NCI-H748 (cell line): Measurements from ENCODE around the gene GRID2IP.
A peak's percentile ranks its signal among the peaks of the same experiment; 100 is the strongest.

Experiments
- DNase-seq: peaks from one replicate; lab custom pipeline; 2025; ENCODE audit not compliant: unreplicated experiment; lab: John Stamatoyannopoulos, UW

The GRID2IP gene

DNA sequence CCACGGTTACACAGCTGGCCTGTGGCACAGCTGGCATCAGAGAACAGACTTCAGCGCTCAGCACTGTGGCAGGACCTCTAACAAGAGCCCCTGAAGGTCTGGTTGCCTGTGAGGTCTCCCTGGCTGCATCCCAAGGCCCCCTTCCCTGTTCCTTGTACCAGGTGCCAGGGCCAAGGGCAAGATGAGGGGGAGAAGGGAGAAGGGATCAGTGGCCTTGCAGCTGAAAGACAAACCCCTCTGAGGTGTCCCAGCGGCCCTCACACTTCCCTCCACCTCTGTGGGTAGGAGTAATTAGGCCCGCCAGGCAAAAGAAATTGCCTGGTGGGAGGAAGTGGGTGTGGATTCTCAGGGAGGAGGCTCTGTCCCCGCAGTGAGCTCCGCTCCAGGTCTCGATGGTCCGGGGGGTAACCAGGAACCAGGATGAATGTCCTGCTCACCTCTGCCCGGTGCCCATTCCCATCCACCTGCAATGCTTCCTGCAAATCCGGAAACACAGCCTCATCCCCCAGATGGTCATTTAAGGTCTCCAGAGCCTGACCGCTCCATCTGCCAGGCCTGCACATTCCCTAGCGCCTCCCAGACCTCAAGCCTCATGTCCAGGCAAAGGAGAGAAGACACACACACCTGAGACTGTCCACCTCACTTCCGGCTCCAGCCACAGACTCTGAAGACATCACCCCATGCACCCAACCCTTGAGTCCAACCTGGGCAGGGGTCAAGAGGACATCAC lies 22.7 kb downstream of the GRID2IP start:
- no peak for DNase-seq

GRCh38 chr7:6526997-6527378 lies 24.3 kb downstream of the GRID2IP start:
- DNase-seq: no peak

- no peak for DNase-seq
These were observed 30.9 kb downstream of the GRID2IP start for GRCh38 chr7:6520163-6520981.

DNA sequence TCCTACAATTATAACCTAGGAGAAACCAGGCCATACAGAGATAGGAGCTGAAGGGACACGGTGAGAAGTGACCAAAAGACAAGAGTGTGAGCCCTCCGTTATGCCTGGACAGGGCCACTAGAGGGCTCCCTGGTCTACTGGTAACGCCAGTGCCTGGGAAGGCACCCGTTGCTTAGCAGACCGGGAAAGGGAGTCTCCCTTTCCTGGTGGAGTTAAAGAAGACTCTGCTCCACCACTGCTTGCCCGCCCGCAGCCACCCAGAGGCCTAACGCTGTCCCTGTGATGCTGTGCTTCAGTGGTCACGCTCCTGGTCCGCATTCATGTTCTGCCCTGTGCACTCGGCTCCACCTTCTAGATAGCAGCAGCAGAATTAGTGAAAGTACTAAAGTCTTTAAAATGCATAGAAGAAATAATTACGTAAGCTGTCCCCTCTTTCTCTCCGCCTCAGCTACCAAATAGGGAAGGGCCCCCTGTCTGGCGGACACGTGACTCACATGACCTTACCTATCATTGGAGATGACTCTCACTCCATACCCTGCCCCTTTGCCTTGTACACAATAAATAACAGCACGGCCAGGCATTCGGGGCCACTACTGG lies 34.8 kb downstream of the GRID2IP start:
- DNase-seq: peak; percentile 87

GRCh38 chr7:6513541-6513940 lies 37.7 kb downstream of the GRID2IP start:
- no peak for DNase-seq

DNA sequence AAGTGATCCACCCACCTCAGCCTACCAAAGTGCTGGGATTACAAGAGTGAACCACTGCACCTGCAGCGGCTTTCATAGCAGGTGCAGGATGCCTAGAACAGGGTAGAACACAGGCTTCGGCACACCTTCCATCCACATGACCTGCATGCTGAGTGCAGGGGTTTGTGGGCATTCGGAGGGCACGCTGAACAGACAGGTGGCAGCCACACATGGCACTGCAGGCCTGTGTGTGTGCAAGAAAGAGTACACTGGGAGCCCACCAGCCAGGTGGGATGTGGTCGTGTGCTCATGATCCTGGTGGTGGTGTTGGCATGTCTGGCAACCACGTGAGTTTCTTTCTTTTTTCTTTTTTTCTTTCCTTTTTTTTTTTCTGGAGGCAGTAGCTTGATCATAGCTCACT lies 38.4 kb downstream of the GRID2IP start:
- DNase-seq: no peak

- no peak for DNase-seq
These were observed 40.7 kb downstream of the GRID2IP start for GRCh38 chr7:6510476-6511133.

DNA sequence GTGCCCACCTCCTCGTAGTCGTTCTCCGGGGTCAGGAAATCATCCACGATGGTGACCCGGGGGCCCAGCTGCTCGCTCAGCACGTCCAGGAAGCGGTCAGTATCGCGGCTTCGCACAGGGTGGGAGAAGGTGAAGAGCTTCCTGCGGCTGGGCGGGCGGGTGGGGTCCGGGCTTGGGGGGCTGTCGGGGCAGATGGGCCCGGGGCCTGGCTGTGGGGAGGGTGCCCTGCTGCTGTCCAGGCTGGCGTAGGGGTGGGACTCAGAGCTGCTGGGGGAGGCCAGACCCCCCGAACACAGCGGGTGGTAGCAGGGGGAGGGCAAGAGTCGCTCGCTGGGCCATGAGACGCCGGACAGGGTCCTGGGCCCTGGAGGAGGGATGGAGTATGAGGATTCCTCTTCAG lies 42.3 kb downstream of the GRID2IP start:
- DNase-seq: no peak

DNA sequence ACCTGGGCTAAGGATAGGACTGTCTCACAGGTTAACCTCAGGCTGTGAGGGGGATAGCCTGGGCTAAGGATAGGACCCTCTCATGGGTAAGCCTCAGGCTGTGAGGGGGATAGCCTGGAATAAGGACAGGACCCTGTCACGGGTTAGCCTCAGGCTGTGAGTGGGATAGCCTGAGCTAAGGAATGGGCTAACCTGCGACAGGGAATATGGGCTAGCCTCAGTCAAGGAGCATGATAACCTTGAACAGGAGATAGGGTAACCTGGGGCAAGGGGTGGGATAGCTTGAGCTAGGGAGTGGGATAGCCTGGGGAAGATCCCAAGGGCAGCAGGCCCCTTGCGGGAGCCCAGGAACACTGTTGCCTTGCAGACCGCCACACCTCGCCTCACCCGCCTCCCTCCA lies 42.7 kb downstream of the GRID2IP start:
- no peak for DNase-seq

DNA sequence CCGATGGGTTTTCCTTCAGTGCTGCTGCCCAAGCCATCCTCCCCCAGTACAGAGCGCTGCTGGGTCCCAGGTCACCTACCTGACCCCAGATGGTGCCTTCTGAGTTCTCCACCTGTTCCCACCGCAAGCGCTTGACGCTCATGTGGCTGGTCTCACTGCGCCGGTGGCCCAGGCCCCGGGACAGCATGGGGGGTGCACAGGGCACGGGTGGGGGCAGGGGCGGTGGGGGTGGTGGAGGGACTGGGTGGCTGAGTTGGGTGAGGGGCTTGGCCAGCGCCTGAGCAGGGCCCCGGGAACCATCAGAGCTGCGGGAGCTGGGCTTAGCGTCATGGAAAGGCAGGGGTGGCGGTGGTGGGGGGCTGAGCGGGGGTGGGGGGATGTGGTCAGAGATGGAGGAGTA lies 43.4 kb downstream of the GRID2IP start:
- no peak for DNase-seq

- DNase-seq: no peak
These were observed 45.3 kb downstream of the GRID2IP start for GRCh38 chr7:6505685-6506559.

DNA sequence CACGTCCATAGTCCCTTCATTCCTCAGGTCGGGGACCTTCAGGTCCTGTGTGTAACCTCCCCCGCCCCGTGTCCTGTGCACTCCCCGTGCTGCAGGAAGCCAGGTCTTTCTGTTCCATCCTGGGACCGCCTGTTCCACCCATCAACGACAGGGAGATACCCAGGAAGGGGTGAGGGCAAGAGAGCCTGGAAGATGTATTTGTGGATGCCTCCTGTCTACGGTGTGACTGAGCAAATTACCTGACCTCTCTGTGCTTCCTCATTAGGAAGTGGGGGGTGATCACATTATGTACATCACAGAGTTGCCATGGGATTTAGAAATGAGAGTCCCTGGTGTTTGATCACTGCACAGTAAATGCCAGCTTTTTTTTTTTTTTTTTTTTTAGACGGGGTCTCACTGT lies 46.3 kb downstream of the GRID2IP start:
- DNase-seq: no peak

- no peak for DNase-seq
These were observed 48.4 kb downstream of the GRID2IP start for GRCh38 chr7:6502886-6503285.

DNA sequence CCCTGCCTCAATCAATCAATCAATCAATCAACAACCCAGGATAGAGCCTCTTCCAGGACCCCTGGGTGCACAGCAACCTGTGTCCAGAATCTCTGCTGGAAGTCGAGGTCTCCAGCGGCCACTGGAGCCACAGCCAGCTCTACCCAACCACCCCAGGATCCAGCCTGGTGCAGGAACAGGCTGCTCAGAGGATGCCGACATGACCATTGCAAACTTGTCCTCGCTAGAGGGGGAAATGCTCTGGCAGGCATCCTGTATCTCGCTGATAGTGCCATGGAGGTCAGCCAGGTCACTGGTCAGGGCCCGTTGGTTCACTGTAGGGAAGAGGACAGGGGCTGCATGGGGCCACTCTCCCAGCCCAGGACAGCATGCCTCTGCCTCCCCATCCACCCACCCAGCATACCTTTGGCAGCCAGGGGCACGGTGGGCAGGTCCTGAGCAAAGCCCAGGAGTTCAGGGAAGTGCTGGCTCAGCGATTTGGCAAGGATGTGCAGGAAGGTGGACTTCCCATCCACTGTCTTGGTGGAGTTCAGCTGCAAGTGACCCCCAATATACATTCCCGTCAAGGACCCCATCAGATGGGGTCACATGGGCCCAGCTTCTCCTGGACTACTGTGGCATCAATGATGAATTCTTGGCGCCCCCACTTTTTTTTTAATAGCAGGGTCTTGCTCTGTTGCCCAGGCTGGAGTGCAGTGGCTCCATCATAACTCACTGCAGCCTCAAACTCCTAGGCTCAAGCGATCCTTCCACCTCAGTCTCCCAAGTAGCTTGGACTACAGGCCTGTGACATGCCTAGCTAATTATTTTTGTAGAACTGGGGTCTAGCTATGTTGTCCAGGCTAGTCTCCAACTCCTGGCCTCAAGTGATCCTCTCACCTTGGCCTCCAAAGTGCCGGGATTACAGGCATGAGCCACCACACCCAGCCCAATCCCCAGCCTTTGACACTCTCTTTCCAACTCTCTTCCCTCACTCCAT lies 49.4 kb downstream of the GRID2IP start:
- DNase-seq: no peak

- DNase-seq: no peak
These were observed 50.6 kb downstream of the GRID2IP start for GRCh38 chr7:6500691-6501090.

- no peak for DNase-seq
These were observed 53.3 kb downstream of the GRID2IP start for GRCh38 chr7:6497994-6498393.

GRCh38 chr7:6497637-6497905 lies 53.7 kb downstream of the GRID2IP start:
- DNase-seq: no peak

DNA sequence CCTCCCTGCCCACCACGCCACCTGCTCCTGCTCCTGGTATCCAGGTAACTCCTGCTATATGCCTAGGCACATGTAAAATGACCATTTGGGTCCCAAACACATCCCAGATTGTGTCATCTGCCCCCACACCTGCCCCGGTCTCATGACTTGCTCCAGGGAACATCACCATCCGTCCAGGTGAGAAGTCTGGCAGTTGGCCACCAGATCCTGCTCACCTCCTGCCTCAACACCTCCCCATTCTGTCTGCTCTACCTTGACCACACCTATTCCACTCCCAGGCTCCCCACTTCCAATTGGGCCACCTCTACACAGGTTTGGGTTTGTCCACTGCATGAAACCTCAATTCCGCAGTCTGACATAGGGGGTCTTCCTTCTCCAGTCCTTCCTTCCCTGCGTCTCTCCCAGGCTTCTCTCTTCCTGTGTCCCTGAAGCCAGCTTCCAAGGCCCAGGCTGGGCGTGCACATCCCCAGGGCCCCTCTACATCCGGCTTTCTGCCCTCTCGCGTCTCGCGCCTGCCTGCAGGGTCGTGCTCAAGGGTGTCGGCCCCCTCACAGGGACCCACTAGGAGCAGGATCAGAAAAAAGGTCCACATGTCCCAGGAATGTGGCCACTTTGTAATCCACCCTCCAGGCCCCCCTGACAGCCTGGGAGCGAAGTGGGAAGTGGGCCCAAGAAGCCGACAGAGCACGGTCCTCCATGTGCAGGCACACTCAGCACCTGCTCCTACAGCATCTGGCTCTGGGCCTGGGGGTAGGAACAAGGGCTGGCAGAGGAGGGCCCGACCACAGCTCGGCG lies 54.2 kb downstream of the GRID2IP start:
- no peak for DNase-seq
